Endothelial cell of umbilical vein (primary cell): ENCODE results near the gene CLDN1.

Source experiments
- EZH2 ChIP-seq: IDR thresholded peaks from 2 replicates; pipeline ENCODE4 v1.6.1; 2012; ENCODE audit warnings: borderline replicate concordance, low read depth, mild to moderate bottlenecking, moderate library complexity, low read length, inconsistent platforms; ENCODE audit not compliant: severe bottlenecking
- FOS ChIP-seq: IDR thresholded peaks from 2 replicates; pipeline ENCODE4 v1.6.1; 2011; ENCODE audit warnings: mild to moderate bottlenecking, low read length, moderate library complexity, borderline replicate concordance; ENCODE audit not compliant: insufficient read depth
- JUN ChIP-seq: IDR thresholded peaks from 2 replicates; pipeline ENCODE4 v1.6.1; 2011; ENCODE audit warnings: borderline replicate concordance, low read depth; ENCODE audit not compliant: insufficient read length, insufficient read depth
- MYC ChIP-seq: IDR thresholded peaks from one replicate; pipeline ENCODE4 v1.6.1; 2011; ENCODE audit warnings: mild to moderate bottlenecking, low read depth, low read length
- POLR2A ChIP-seq: IDR thresholded peaks from 2 replicates; pipeline ENCODE4 v1.6.1; 2012; ENCODE audit warnings: low read depth, mild to moderate bottlenecking, control low read depth, low read length
- POLR2AphosphoS5 ChIP-seq: IDR thresholded peaks from 2 replicates; pipeline ENCODE4 v1.6.1; 2012; ENCODE audit warnings: low read depth, mild to moderate bottlenecking, control low read depth, low read length, moderate library complexity; ENCODE audit not compliant: insufficient read depth
- TF ChIP-seq, protein P1 (sequence below), 2 donors: IDR thresholded peaks; 1 replicate in 1 of 2; 2 replicates in 1 of 2; pipeline ENCODE4 v1.5.1; 2011; ENCODE audit warnings: low read length in 2 of 2, mild to moderate bottlenecking in 2 of 2, moderate library complexity in 2 of 2, control low read depth in 1 of 2, inconsistent platforms in 1 of 2, low read depth in 1 of 2; ENCODE audit not compliant: insufficient read depth in 1 of 2; ENCODE audit errors: extremely low read depth in 1 of 2
- TF ChIP-seq, protein P2 (sequence below): IDR thresholded peaks from 2 replicates; pipeline ENCODE4 v1.6.1; 2011; ENCODE audit not compliant: insufficient read depth, insufficient read length

DNA sequence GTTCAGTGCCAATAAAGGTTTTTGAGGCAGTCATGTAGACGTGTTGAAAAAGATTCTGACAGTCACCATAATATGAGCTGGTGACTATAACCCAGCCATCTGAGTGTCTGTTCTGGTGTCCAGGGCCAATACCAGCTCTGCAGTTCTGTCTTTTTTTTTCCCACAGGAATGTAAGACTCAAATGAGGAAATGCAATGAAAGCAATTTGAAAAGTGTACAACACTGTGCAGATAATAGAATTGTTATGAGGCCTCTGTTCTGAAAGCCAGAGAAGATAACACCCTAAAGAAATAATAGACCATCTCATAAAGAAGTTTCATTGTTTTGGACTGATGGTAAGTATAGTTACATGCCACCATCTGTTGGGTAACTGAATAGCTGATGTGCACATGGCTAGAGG lies 57.1 kb downstream of the CLDN1 start:
- TF ChIP-seq, protein P1, sequence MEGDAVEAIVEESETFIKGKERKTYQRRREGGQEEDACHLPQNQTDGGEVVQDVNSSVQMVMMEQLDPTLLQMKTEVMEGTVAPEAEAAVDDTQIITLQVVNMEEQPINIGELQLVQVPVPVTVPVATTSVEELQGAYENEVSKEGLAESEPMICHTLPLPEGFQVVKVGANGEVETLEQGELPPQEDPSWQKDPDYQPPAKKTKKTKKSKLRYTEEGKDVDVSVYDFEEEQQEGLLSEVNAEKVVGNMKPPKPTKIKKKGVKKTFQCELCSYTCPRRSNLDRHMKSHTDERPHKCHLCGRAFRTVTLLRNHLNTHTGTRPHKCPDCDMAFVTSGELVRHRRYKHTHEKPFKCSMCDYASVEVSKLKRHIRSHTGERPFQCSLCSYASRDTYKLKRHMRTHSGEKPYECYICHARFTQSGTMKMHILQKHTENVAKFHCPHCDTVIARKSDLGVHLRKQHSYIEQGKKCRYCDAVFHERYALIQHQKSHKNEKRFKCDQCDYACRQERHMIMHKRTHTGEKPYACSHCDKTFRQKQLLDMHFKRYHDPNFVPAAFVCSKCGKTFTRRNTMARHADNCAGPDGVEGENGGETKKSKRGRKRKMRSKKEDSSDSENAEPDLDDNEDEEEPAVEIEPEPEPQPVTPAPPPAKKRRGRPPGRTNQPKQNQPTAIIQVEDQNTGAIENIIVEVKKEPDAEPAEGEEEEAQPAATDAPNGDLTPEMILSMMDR (IDR thresholded peaks at IDR 0.05; ENCODE audit: extremely low read depth in 1 of 2, insufficient read depth in 1 of 2, low read depth in 1 of 2, low read length in 2 of 2): no peak
- TF ChIP-seq POLR2A (no peak), FOS (no peak), EZH2 (no peak), MYC (no peak), POLR2AphosphoS5 (no peak), JUN (no peak)
- TF ChIP-seq, protein P2, sequence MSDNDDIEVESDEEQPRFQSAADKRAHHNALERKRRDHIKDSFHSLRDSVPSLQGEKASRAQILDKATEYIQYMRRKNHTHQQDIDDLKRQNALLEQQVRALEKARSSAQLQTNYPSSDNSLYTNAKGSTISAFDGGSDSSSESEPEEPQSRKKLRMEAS: no peak
